Thoracic aorta endothelial cell (primary cell): ENCODE measurements around the gene FAHD1. TPM values are rescaled to one million over a fixed set of nuclear protein-coding genes. Genes with fewer than 3 reads are reported as not detected.

Experiments used
- total RNA-seq: library from RNA; depleted of rRNA; stranded (reverse); fragments of >200 nt; gene quantifications from 2 replicates; pipeline ENCODE4 v1.2.3, GENCODE V29; 2012

The FAHD1 gene
- 57.3 and 63.8 TPM in 2 replicates for total RNA-seq

GRCh38 chr16:1826691-1827573 lies at the start of gene FAHD1, which contains the start of gene HAGH:
FAHD1 (plus strand) TSS chr16:1827206; CDS start chr16:1827239, 33 bp downstream.
HAGH (minus strand) TSS chr16:1826825; CDS start chr16:1826787, 38 bp downstream.

DNA sequence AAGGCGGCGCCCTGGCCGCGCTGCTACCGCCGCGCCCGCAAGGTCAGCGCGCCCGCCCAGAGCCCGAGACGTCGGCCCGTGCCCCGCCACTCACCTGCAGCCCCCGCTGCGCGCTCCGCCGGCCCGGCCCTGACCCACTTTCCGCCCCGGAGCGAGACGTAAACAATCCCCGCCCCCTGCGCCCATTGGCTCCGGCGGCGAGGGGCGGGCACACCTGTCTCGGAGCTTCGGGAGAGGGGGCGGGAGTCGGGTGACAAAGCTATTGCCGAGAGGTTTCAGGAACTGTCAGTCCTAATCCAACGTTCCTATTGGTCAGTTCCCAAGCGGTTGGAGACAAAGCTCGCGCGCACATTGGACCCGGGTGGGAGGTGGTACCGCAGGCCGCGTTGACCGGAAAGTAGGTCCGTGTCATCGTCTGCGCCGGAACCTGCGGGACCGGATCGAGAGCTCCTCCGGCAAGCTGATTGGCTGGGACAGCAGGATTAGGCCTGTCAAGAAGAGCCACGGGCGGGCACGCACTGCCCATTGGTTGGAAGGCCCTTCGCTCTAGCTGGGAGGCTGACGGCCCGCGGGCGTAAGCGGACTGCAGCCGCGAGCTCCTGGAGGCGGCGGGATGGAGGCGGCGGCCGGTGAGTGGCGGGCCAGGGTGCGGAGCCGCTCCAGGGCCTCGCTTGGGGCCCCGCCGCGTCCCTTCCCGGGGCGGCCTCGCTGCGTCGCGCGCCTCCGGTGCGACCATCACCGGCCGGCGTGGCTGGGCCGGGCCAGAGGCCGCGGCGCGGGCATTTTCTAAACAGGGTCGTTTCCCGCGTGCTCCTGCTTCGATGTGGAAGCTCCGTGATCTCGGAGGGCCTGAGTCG lies 44.4 kb upstream of the FAHD1 start, which contains the start of the genes NUBP2 and SPSB3:
Gene NUBP2 (plus strand): TSS at position 553 of the 857 bp plus-strand sequence. CDS start 61 bp downstream, at position 614.
Gene SPSB3 (minus strand): TSS at position 164 of the 857 bp plus-strand sequence. CDS start 1,088 bp downstream, outside the sequence.

GRCh38 chr16:1793578-1794220 lies 33.3 kb upstream of the FAHD1 start, which contains the start of gene IGFALS:
IGFALS (minus strand) TSS chr16:1793705; CDS start chr16:1793652, 53 bp downstream.

GRCh38 chr16:1871974-1872635 lies 45.1 kb downstream of the FAHD1 start, which contains the start of gene MEIOB:
MEIOB (minus strand) TSS chr16:1872164; CDS start chr16:1868175, 3,989 bp downstream.

Other genes with a start within 250 kb of the FAHD1 start
- 14.0 and 14.6 TPM in 2 replicates for gene IFT140, start 215.1 kb upstream of the FAHD1 start, total RNA-seq
- 16.0 and 20.3 TPM in 2 replicates for gene CRAMP1, start 214.8 kb upstream of the FAHD1 start, total RNA-seq
- gene JPT2, start 148.9 kb upstream of the FAHD1 start, total RNA-seq: 70.2 and 72.1 TPM in 2 replicates
- 41.9 and 45.7 TPM in 2 replicates for gene MAPK8IP3, start 121.0 kb upstream of the FAHD1 start, total RNA-seq
- 26.1 and 27.0 TPM in 2 replicates for gene NME3, start 55.7 kb upstream of the FAHD1 start, total RNA-seq
- gene EME2, start 54.4 kb upstream of the FAHD1 start, total RNA-seq: 11.6 and 13.5 TPM in 2 replicates
- 59.0 and 75.9 TPM in 2 replicates for gene MRPS34, start 54.1 kb upstream of the FAHD1 start, total RNA-seq
- gene SPSB3, start 44.6 kb upstream of the FAHD1 start, total RNA-seq: 21.0 and 25.3 TPM in 2 replicates
- 61.0 and 66.9 TPM in 2 replicates for gene NUBP2, start 44.2 kb upstream of the FAHD1 start, total RNA-seq
- not detected in 2 replicates for gene IGFALS, start 33.5 kb upstream of the FAHD1 start, total RNA-seq
- gene HAGH, start 381 bp upstream of the FAHD1 start, total RNA-seq: 43.0 and 46.1 TPM in 2 replicates
- 0.14 and 0.66 TPM in 2 replicates for gene MEIOB, start 45.0 kb downstream of the FAHD1 start, total RNA-seq
- not detected in 2 replicates for gene HS3ST6, start 91.2 kb downstream of the FAHD1 start, total RNA-seq
- gene MSRB1, start 116.0 kb downstream of the FAHD1 start, total RNA-seq: 14.6 and 16.4 TPM in 2 replicates
- not detected in 2 replicates for gene RPL3L, start 127.5 kb downstream of the FAHD1 start, total RNA-seq
- 97.1 and 113 TPM in 2 replicates for gene NDUFB10, start 132.3 kb downstream of the FAHD1 start, total RNA-seq
- 2,240 and 2,662 TPM in 2 replicates for gene RPS2, start 137.6 kb downstream of the FAHD1 start, total RNA-seq
- not detected in 2 replicates for gene RNF151, start 139.7 kb downstream of the FAHD1 start, total RNA-seq
- 48.4 and 49.1 TPM in 2 replicates for gene TBL3, start 144.8 kb downstream of the FAHD1 start, total RNA-seq
- gene NOXO1, start 154.3 kb downstream of the FAHD1 start, total RNA-seq: 0.40 TPM in 1 of 2 replicates, not detected in the other
- gene GFER, start 157.0 kb downstream of the FAHD1 start, total RNA-seq: 8.6 and 13.6 TPM in 2 replicates
- gene SYNGR3, start 162.8 kb downstream of the FAHD1 start, total RNA-seq: 1.3 and 1.6 TPM in 2 replicates
- gene ZNF598, start 182.6 kb downstream of the FAHD1 start, total RNA-seq: 26.7 and 36.5 TPM in 2 replicates
- gene NPW, start 192.6 kb downstream of the FAHD1 start, total RNA-seq: 0.13 and 0.72 TPM in 2 replicates
- gene NHERF2, start 199.7 kb downstream of the FAHD1 start, total RNA-seq: 52.7 and 94.3 TPM in 2 replicates
- 18.6 and 27.1 TPM in 2 replicates for gene NTHL1, start 220.6 kb downstream of the FAHD1 start, total RNA-seq
- gene TSC2, start 220.8 kb downstream of the FAHD1 start, total RNA-seq: 56.4 and 61.7 TPM in 2 replicates